Endothelial cell of umbilical vein (primary cell): ENCODE data around the gene MACROD2. TPM values are rescaled to one million over a fixed set of nuclear protein-coding genes. Genes with fewer than 3 reads are reported as not detected.

Experiments used
- BruUV-seq: library from RNA; stranded (reverse); fragments of 400-500 nt; replicated peaks from 2 replicates; lab custom pipeline; 2021; lab: Mats Ljungman, UMichigan
- CTCF ChIA-PET: fragments of 300-600, 350-600 bp; sonication (Branson Sonifier 250); formaldehyde crosslinking; loops from one replicate; lab custom pipeline; 2021; ENCODE audit warnings: antibody characterized with exemption, inconsistent platforms; lab: Charles Lee
- POLR2A ChIA-PET: fragments of 300-600, 350-600 bp; sonication (Branson Sonifier 250); formaldehyde crosslinking; loops from one replicate; lab custom pipeline; 2021; ENCODE audit warnings: antibody characterized with exemption, inconsistent platforms; lab: Charles Lee
- DNase-seq: peaks from one replicate; pipeline ENCODE4 v3.0.0-alpha.2; 2011; ENCODE audit warnings: low read depth, low spot score
- FAIRE-seq: peaks from 2 replicates; lab custom pipeline; 2011; peaks lifted over from hg19 to GRCh38; lab: Jason Lieb, UNC
- H2AFZ ChIP-seq: 2 replicates; pipeline ENCODE4 v1.6.0; 2012; ENCODE audit warnings: low read depth, low read length, control low read depth, inconsistent platforms
- H3K27ac ChIP-seq: 2 replicates; pipeline ENCODE4 v1.5.1; 2011; ENCODE audit warnings: low read depth, mild to moderate bottlenecking, control low read depth, low read length, moderate library complexity; ENCODE audit not compliant: insufficient read depth
- H3K27me3 ChIP-seq, 2 experiments: 2 replicates each; pipeline versions ENCODE4 v1.6.0 to v1.6.1; 2011; ENCODE audit warnings: low read length in 2 of 2, mixed read lengths in 1 of 2; ENCODE audit not compliant: control insufficient read depth in 2 of 2, insufficient read depth in 2 of 2
- H3K36me3 ChIP-seq, 2 experiments: 2 replicates in 1 of 2; 3 replicates in 1 of 2; pipeline ENCODE4 v1.5.1; 2011; ENCODE audit warnings: low read length in 2 of 2, mild to moderate bottlenecking in 1 of 2, moderate library complexity in 1 of 2; ENCODE audit not compliant: control insufficient read depth in 2 of 2, insufficient read depth in 2 of 2; ENCODE audit errors: extremely low read depth in 1 of 2
- H3K4me1 ChIP-seq: 3 replicates; pipeline ENCODE4 v1.5.1; 2011; ENCODE audit warnings: mild to moderate bottlenecking, low read length; ENCODE audit not compliant: control insufficient read depth, insufficient read depth; ENCODE audit errors: extremely low read depth
- H3K4me2 ChIP-seq: 2 replicates; pipeline ENCODE4 v1.6.1; 2011; ENCODE audit warnings: low read length, control low read depth, mixed read lengths; ENCODE audit not compliant: insufficient read depth
- H3K4me3 ChIP-seq, 3 experiments: fragments of 200-600 bp in 1 of 3; sonication (generic), shearing (Covaris generic) in 1 of 3; replicated peaks in 1 of 3; 2 replicates each; pipeline ENCODE4 v1.5.1; 2011 to 2016; ENCODE audit warnings: control low read depth in 3 of 3, low read length in 3 of 3, mild to moderate bottlenecking in 2 of 3, inconsistent platforms in 1 of 3, low read depth in 1 of 3, moderate library complexity in 1 of 3; ENCODE audit not compliant: insufficient read depth in 1 of 3
- H3K79me2 ChIP-seq: 2 replicates; pipeline ENCODE4 v1.6.0; 2012; ENCODE audit warnings: low read length, inconsistent platforms; ENCODE audit not compliant: control insufficient read depth, insufficient read depth
- H3K9ac ChIP-seq: replicated peaks from 2 replicates; pipeline ENCODE3; 2011; ENCODE audit warnings: low read length, control low read depth; ENCODE audit not compliant: insufficient read depth; ENCODE audit errors: extremely low read depth
- H3K9me1 ChIP-seq: replicated peaks from 3 replicates; pipeline ENCODE4 v1.6.0; 2011; ENCODE audit warnings: mild to moderate bottlenecking, low read length; ENCODE audit not compliant: control insufficient read depth, insufficient read depth; ENCODE audit errors: extremely low read depth
- H3K9me3 ChIP-seq: replicated peaks from 2 replicates; pipeline ENCODE4 v1.5.1; 2012; ENCODE audit warnings: low read length, inconsistent platforms; ENCODE audit not compliant: control insufficient read depth, insufficient read depth
- H4K20me1 ChIP-seq: replicated peaks from 2 replicates; pipeline ENCODE3; 2011; ENCODE audit warnings: mild to moderate bottlenecking, low read length; ENCODE audit not compliant: control insufficient read depth, insufficient read depth; ENCODE audit errors: extremely low read depth
- CTCF ChIP-seq, 2 donors: IDR thresholded peaks; 1 replicate in 1 of 2; 2 replicates in 1 of 2; pipeline ENCODE4 v1.5.1; 2011; ENCODE audit warnings: low read length in 2 of 2, mild to moderate bottlenecking in 2 of 2, moderate library complexity in 2 of 2, control low read depth in 1 of 2, inconsistent platforms in 1 of 2, low read depth in 1 of 2; ENCODE audit not compliant: insufficient read depth in 1 of 2; ENCODE audit errors: extremely low read depth in 1 of 2
- EZH2 ChIP-seq: IDR thresholded peaks from 2 replicates; pipeline ENCODE4 v1.6.1; 2012; ENCODE audit warnings: borderline replicate concordance, low read depth, mild to moderate bottlenecking, moderate library complexity, low read length, inconsistent platforms; ENCODE audit not compliant: severe bottlenecking
- FOS ChIP-seq: IDR thresholded peaks from 2 replicates; pipeline ENCODE4 v1.6.1; 2011; ENCODE audit warnings: mild to moderate bottlenecking, low read length, moderate library complexity, borderline replicate concordance; ENCODE audit not compliant: insufficient read depth
- GATA2 ChIP-seq: IDR thresholded peaks from 2 replicates; pipeline ENCODE4 v1.7.0; 2011; ENCODE audit warnings: low read depth, mild to moderate bottlenecking, moderate library complexity, mixed read lengths, low read length; ENCODE audit not compliant: insufficient read length, insufficient read depth
- JUN ChIP-seq: IDR thresholded peaks from 2 replicates; pipeline ENCODE4 v1.6.1; 2011; ENCODE audit warnings: borderline replicate concordance, low read depth; ENCODE audit not compliant: insufficient read length, insufficient read depth
- MAX ChIP-seq: IDR thresholded peaks from 2 replicates; pipeline ENCODE4 v1.6.1; 2011; ENCODE audit not compliant: insufficient read depth, insufficient read length
- MYC ChIP-seq: IDR thresholded peaks from one replicate; pipeline ENCODE4 v1.6.1; 2011; ENCODE audit warnings: mild to moderate bottlenecking, low read depth, low read length
- POLR2A ChIP-seq: IDR thresholded peaks from 2 replicates; pipeline ENCODE4 v1.6.1; 2012; ENCODE audit warnings: low read depth, mild to moderate bottlenecking, control low read depth, low read length
- POLR2AphosphoS5 ChIP-seq: IDR thresholded peaks from 2 replicates; pipeline ENCODE4 v1.6.1; 2012; ENCODE audit warnings: low read depth, mild to moderate bottlenecking, control low read depth, low read length, moderate library complexity; ENCODE audit not compliant: insufficient read depth
- dilution Hi-C: fragments of 300-500 bp; cut with MboI; formaldehyde crosslinking; loops from one replicate; pipeline ENCODE4 v1.15.0; 2019; ENCODE audit warnings: low sequenced_read_pairs; ENCODE audit not compliant: extremely low pct_ligation_motif_present
- intact Hi-C: fragments of 100-400 bp; cut with micrococcal nuclease; formaldehyde crosslinking; loops from one replicate; pipeline ENCODE4 v1.10.0; 2022
- polyA plus RNA-seq, 4 experiments: library from polyadenylated mRNA; depleted of rRNA in 3 of 4; stranded (reverse) in 3 of 4; unstranded in 1 of 4; fragments of >200 nt; gene quantifications; 2 replicates each; pipeline versions ENCODE4 v1.2.1 to v1.2.3, GENCODE V29; 2011 to 2012; ENCODE audit warnings: missing spikeins in 1 of 4
- total RNA-seq: library from RNA; stranded (reverse); gene quantifications from 2 replicates; pipeline ENCODE4 v1.2.3, GENCODE V29; 2021

Gene MACROD2
- total and polyA plus RNA-seq, 2 donors (not counting 3 experiments of a cell fraction or from before 2014, with no cell fraction given) = 0.11 to 0.73 TPM

GRCh38 chr20:14959506-14960475, 964.5 kb downstream of the MACROD2 start:
- DNase-seq (no peak), FAIRE-seq (no peak)
- Histone ChIP-seq H2AFZ (no peak overlapping the region), H3K4me1 (peaks cover 14% of the 10 kb centered on the region), H3K9me1 (no peaks in the 10 kb centered on the region), H3K79me2 (no peaks in the 10 kb centered on the region), H3K4me3 (no peak overlapping the region), H3K9me3 (no peaks in the 10 kb centered on the region), H3K36me3 (no peaks in the 10 kb centered on the region), H3K4me2 (no peak overlapping the region), H3K9ac (no peak overlapping the region), H3K27me3 (no peaks in the 10 kb centered on the region), H3K27ac (no peak overlapping the region), H4K20me1 (no peaks in the 10 kb centered on the region)
- ChIA-PET CTCF (no interaction called here), POLR2A (no interaction called here)
- intact Hi-C loops = loop anchor here (5.0 kb wide), 1 partner anchor 622 kb away; the partner anchor contains the start of gene FLRT3
- BruUV-seq = no TSS peak
- dilution Hi-C loops = no loop called here
- TF ChIP-seq MAX (no peak), JUN (no peak), POLR2AphosphoS5 (no peak), POLR2A (no peak), FOS (no peak), EZH2 (no peak), CTCF (IDR thresholded peaks at IDR 0.05; ENCODE audit: extremely low read depth in 1 of 2, insufficient read depth in 1 of 2, low read depth in 1 of 2, low read length in 2 of 2) (no peak), GATA2 (no peak), MYC (no peak)
